ENCODE data around the gene NKD1.

The NKD1 gene

DNA sequence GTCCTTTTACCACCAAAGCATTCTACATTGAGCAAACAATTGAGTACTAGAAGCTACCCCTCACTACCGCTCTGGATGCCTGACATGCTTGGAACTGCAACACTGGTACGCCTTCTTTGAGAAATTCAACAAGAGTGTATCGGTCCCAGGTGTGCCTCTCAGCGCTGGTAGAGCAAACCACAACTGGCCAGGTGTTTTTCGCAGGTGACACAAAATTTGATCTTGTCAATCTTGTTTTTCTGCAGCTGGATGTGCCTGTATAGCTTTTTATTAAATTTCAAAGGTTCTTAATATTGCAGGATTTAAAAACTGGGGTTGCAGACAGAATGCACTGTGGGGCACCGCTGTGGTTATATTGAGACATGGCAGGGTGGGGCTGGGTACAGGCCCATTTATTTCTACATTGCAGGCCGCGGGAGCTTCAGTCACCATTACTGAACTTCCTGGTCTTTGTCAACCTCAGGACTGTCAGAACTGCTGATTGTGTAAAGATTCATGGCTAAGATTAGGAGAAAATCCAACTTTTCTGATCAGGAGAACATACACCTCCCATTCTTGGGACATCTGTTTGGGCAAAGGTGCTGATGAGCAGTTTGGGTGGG lies 137.4 kb downstream of the NKD1 start:
- TF ChIP-seq FOXP2 (optimal IDR thresholded peaks at IDR 0.05; ENCODE audit: borderline replicate concordance, extremely low read depth, extremely low read length, insufficient read depth) (no peak), TAF1 (IDR thresholded peaks at IDR 0.05; ENCODE audit: borderline replicate concordance, insufficient read depth, low read length) (no peak), SIN3A (IDR thresholded peaks at IDR 0.05; ENCODE audit: borderline replicate concordance, insufficient read depth, low read length) (no peak), POLR2AphosphoS5 (IDR thresholded peaks at IDR 0.05; ENCODE audit: low read depth, low read length) (no peak)
- TF ChIP-seq, protein P1, sequence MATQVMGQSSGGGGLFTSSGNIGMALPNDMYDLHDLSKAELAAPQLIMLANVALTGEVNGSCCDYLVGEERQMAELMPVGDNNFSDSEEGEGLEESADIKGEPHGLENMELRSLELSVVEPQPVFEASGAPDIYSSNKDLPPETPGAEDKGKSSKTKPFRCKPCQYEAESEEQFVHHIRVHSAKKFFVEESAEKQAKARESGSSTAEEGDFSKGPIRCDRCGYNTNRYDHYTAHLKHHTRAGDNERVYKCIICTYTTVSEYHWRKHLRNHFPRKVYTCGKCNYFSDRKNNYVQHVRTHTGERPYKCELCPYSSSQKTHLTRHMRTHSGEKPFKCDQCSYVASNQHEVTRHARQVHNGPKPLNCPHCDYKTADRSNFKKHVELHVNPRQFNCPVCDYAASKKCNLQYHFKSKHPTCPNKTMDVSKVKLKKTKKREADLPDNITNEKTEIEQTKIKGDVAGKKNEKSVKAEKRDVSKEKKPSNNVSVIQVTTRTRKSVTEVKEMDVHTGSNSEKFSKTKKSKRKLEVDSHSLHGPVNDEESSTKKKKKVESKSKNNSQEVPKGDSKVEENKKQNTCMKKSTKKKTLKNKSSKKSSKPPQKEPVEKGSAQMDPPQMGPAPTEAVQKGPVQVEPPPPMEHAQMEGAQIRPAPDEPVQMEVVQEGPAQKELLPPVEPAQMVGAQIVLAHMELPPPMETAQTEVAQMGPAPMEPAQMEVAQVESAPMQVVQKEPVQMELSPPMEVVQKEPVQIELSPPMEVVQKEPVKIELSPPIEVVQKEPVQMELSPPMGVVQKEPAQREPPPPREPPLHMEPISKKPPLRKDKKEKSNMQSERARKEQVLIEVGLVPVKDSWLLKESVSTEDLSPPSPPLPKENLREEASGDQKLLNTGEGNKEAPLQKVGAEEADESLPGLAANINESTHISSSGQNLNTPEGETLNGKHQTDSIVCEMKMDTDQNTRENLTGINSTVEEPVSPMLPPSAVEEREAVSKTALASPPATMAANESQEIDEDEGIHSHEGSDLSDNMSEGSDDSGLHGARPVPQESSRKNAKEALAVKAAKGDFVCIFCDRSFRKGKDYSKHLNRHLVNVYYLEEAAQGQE (IDR thresholded peaks at IDR 0.05; ENCODE audit: insufficient read depth in 1 of 2, low read depth in 2 of 2, low read length in 2 of 2), result no peak

DNA sequence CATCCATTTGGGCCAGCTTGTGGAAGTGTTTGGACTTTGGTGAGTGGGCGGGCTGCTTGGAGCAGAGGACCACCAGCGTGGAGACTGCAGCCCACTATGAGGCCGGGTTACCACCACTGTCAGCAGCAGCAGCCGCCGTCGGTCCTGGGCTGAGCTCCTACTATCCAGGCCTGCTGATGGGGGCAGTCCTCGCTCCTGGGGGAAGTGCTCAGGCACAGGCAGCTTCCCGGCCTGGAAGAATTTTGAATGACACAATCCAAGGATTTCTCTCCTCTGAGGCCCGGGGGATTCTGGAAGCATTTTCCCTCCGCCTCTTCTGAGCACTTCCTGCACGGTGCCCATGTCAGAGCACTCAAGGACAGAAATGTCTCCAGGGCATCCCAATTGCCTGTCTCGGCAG lies 139.9 kb downstream of the NKD1 start:
- TF ChIP-seq TAF1 (IDR thresholded peaks at IDR 0.05; ENCODE audit: borderline replicate concordance, insufficient read depth, low read length) (no peak), FOXP2 (optimal IDR thresholded peaks at IDR 0.05; ENCODE audit: borderline replicate concordance, extremely low read depth, extremely low read length, insufficient read depth) (no peak), POLR2AphosphoS5 (IDR thresholded peaks at IDR 0.05; ENCODE audit: low read depth, low read length) (no peak), SIN3A (IDR thresholded peaks at IDR 0.05; ENCODE audit: borderline replicate concordance, insufficient read depth, low read length) (no peak)
- TF ChIP-seq, protein P1 (IDR thresholded peaks at IDR 0.05; ENCODE audit: insufficient read depth in 1 of 2, low read depth in 2 of 2, low read length in 2 of 2), result no peak

DNA sequence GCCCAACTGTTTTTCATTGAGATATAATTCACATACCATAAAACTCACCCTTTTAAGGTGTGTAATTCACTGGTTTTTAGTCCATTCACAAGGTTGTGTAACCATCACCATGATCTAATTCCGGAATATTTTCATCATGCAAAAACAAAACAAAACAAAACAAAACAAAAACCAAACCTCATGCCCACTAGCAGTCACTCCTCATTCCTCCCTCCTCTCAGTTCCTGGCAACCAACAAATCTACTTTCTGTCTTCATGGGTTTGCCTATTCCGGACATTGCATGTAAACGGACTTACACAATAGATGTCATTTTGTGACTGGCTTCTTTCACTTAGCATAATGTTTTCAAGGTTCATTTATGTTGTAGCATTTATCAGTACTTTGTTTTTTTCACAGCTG lies 140.7 kb downstream of the NKD1 start:
- TF ChIP-seq TAF1 (IDR thresholded peaks at IDR 0.05; ENCODE audit: borderline replicate concordance, insufficient read depth, low read length) (no peak), POLR2AphosphoS5 (IDR thresholded peaks at IDR 0.05; ENCODE audit: low read depth, low read length) (no peak), FOXP2 (optimal IDR thresholded peaks at IDR 0.05; ENCODE audit: borderline replicate concordance, extremely low read depth, extremely low read length, insufficient read depth) (no peak), SIN3A (IDR thresholded peaks at IDR 0.05; ENCODE audit: borderline replicate concordance, insufficient read depth, low read length) (no peak)
- TF ChIP-seq, protein P1 (IDR thresholded peaks at IDR 0.05; ENCODE audit: insufficient read depth in 1 of 2, low read depth in 2 of 2, low read length in 2 of 2), result no peak

DNA sequence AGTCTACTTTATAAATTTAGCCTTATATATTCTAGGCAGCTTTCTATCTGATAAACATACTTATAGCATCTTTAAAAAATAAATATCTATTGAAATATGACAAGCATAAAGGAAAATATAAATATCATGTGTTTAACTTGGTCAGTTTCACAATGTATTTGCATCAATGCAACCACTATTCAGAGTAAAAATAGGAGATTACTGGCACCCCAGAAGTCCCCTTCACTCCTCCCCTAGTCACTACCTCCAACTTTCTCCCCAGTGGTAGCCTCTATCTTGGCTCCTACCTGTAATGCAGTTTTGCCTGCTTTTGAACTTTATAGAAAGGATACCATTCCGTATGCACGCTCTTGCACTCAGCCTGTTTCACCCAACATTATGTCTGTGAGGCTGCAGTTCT lies 142.0 kb downstream of the NKD1 start:
- TF ChIP-seq SIN3A (IDR thresholded peaks at IDR 0.05; ENCODE audit: borderline replicate concordance, insufficient read depth, low read length) (no peak), FOXP2 (optimal IDR thresholded peaks at IDR 0.05; ENCODE audit: borderline replicate concordance, extremely low read depth, extremely low read length, insufficient read depth) (no peak), POLR2AphosphoS5 (IDR thresholded peaks at IDR 0.05; ENCODE audit: low read depth, low read length) (no peak), TAF1 (IDR thresholded peaks at IDR 0.05; ENCODE audit: borderline replicate concordance, insufficient read depth, low read length) (no peak)
- TF ChIP-seq, protein P1 (IDR thresholded peaks at IDR 0.05; ENCODE audit: insufficient read depth in 1 of 2, low read depth in 2 of 2, low read length in 2 of 2), result no peak
